Activated CD4-positive, alpha-beta T cell treated with anti-CD3 and anti-CD28 coated beads, Interleukin-10, Interleukin-2, amounts not matched to agents 100 ng/mL and 50 ng/mL, durations not matched to agents 16 hours and 8 hours (primary cell): ENCODE measurements around the gene ARHGAP45.

ENCODE experiments used
- DNase-seq: peaks from one replicate; pipeline ENCODE4 v3.0.0-alpha.2; 2020

Gene ARHGAP45

GRCh38 chr19:1135454-1135853, 68.5 kb downstream of the ARHGAP45 start:
- DNase-seq: no peak

GRCh38 chr19:1136201-1136600, 69.2 kb downstream of the ARHGAP45 start:
- DNase-seq: no peak
